ENCODE measurements around the gene HLA-DOB. TPM values are rescaled to one million over a fixed set of nuclear protein-coding genes. Genes with fewer than 3 reads are reported as not detected.

The HLA-DOB gene
- total RNA-seq (2014; rRNA removed; shearing (Covaris generic)) (46.5 and 48.1 TPM in 2 replicates), total RNA-seq (2022) (57.1 and 69.3 TPM in 2 replicates), Bru-seq, nascent RNA (percentile 93 among the genes with signal in this experiment), BruChase-seq, experiment 1, labeled RNA remaining after a 6-hour chase (percentile 96 among the genes with signal in this experiment), BruChase-seq, experiment 2, labeled RNA remaining after a 2-hour chase (percentile 93 among the genes with signal in this experiment)
- long read RNA-seq, transcript HLA-DOB-206 (6 exons, 1,372 nt) = major isoform, 40 of 67 reads
- long read RNA-seq, partial matches to known transcripts = 17 of 67 reads
- long read RNA-seq, other reads (novel, unspliced or antisense) = 10 of 67 reads

GRCh38 chr6:32816746-32817204 is at the start of gene HLA-DOB:
HLA-DOB (minus strand) TSS chr6:32817002; CDS start chr6:32816951, 51 bp downstream.
- H3K4me2 ChIP-seq (ENCODE audit: low read length) = peak within 1 kb of the TSS; percentile 87
- no peaks in the 10 kb centered on the region for H3K9me2 ChIP-seq (ENCODE audit: insufficient read depth, low read length)
- peak within 1 kb of the TSS; percentile 69 for H3K4me3 ChIP-seq (ENCODE audit: low read depth, low read length, poor library complexity, severe bottlenecking)
- H2AFZ ChIP-seq (ENCODE audit: low read length) = peak within 1 kb of the TSS; percentile 79; the same call in 1 of the 2 replicates
- H3K4me1 ChIP-seq (ENCODE audit: insufficient read depth, low read length, poor library complexity, severe bottlenecking) = peaks cover 92% of the 10 kb centered on the region
- no peak for TF ChIP-seq EZH2phosphoT487 (IDR thresholded peaks at IDR 0.05; ENCODE audit: borderline replicate concordance, low read depth, low read length)
- TF ChIP-seq CTCF (conservative IDR thresholded peaks at IDR 0.05; ENCODE audit: low read length) = no peak
- H4K20me1 ChIP-seq (ENCODE audit: insufficient read depth, low read length) = no peaks in the 10 kb centered on the region
- DNase-seq (ENCODE audit: low spot score) = peak; percentile 86
- CTCF ChIA-PET (ENCODE audit: unreplicated experiment) = interaction anchor here (1.0 kb wide), 1 partner anchor 11 kb away, joined by 3 read pairs; no protein-coding TSS in a partner anchor
- peaks cover 30% of the 10 kb centered on the region for H3K36me3 ChIP-seq (ENCODE audit: insufficient read depth, low read length)
- intact Hi-C loops (cut with micrococcal nuclease; ENCODE audit: unreplicated experiment) = loop anchor here (2.0 kb wide), 1 partner anchor 28 kb away; the partner anchor contains the start of gene PSMB8
- BruUV-seq (replicated peaks) = no TSS peak
- POLR2A ChIA-PET = interaction anchor here (1.0 kb wide), 3 partner anchors 19 to 156 kb away, joined by 3 to 6 read pairs (median 3); partner anchors contain the start of gene TAP2
- H3K9me3 ChIP-seq (ENCODE audit: low read length) = no peaks in the 10 kb centered on the region
- H3K27ac ChIP-seq (ENCODE audit: low read depth, low read length, poor library complexity, severe bottlenecking) = peak within 1 kb of the TSS; percentile 97
- H3K79me2 ChIP-seq (ENCODE audit: insufficient read depth, low read depth, low read length) = peaks cover 13% of the 10 kb centered on the region; the same call in 1 of the 2 replicates

DNA sequence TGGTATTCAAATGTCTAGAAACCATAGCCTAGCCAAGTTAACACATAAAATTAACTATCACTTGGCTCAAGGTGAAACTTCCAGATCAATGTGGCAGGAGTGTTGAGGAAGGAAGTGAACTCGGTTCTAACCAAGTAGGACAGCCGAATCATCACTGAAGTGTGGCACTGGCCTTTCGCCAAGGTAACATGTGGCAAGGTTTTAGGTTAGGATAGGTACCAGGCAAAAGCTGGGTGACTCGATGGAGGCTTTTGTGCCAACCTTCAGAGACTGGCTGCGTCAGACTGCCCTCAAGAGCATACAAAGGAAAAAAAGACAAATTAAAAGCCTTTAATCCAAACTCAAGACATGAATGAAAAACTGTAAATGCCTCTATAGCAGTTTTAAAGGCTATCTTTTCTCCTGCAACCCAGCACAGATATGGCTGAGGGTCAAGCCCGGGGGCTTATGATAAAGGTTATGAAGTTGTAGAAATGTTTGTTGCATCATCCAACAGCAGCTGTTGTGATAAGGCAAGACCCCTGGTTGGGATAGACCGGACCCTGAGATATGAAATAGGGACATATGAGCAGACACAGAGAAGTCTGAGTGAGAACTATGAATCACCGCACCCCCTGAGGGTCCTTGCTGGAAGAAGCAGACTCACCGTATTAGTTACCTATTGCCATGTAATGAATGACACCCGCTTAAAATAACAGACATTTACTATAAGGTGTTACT is 49.1 kb upstream of the HLA-DOB start:
- peak overlapping the region; percentile 51 for H3K4me3 ChIP-seq (ENCODE audit: low read depth, low read length, poor library complexity, severe bottlenecking)

More for the DNA sequence above, 49.1 kb upstream of the HLA-DOB start:
- no peaks in the 10 kb centered on the region for H4K20me1 ChIP-seq (ENCODE audit: insufficient read depth, low read length)
- H2AFZ ChIP-seq (ENCODE audit: low read length) = peak overlapping the region; percentile 83; the same call in 1 of the 2 replicates
- no peak for TF ChIP-seq EZH2phosphoT487 (IDR thresholded peaks at IDR 0.05; ENCODE audit: borderline replicate concordance, low read depth, low read length)
- no peak for TF ChIP-seq CTCF (conservative IDR thresholded peaks at IDR 0.05; ENCODE audit: low read length)
- H3K4me1 ChIP-seq (ENCODE audit: insufficient read depth, low read length, poor library complexity, severe bottlenecking) = peaks cover 59% of the 10 kb centered on the region
- DNase-seq (ENCODE audit: low spot score) = no peak
- peak overlapping the region; percentile 94 for H3K27ac ChIP-seq (ENCODE audit: low read depth, low read length, poor library complexity, severe bottlenecking)
- POLR2A ChIA-PET = interaction anchor here (1.3 kb wide), 1 partner anchor 11 kb away, joined by 4 read pairs; no protein-coding TSS in a partner anchor
- intact Hi-C loops (cut with micrococcal nuclease; ENCODE audit: unreplicated experiment) = loop anchor here (5.0 to 10.0 kb wide), 3 partner anchors 241 to 631 kb away; no protein-coding TSS in a partner anchor
- no peaks in the 10 kb centered on the region for H3K79me2 ChIP-seq (ENCODE audit: insufficient read depth, low read depth, low read length)
- H3K9me3 ChIP-seq (ENCODE audit: low read length) = peaks cover 3% of the 10 kb centered on the region; the same call in 1 of the 2 replicates
- BruUV-seq (replicated peaks) = no TSS peak
- H3K36me3 ChIP-seq (ENCODE audit: insufficient read depth, low read length) = peaks cover 22% of the 10 kb centered on the region
- CTCF ChIA-PET (ENCODE audit: unreplicated experiment) = no interaction called here
- H3K9me2 ChIP-seq (ENCODE audit: insufficient read depth, low read length) = no peaks in the 10 kb centered on the region
- H3K4me2 ChIP-seq (ENCODE audit: low read length) = peak overlapping the region; percentile 71
